PC-9 (cell line): Measurements from ENCODE around the gene MAMSTR. TPM values are rescaled to one million over a fixed set of nuclear protein-coding genes. Genes with fewer than 3 reads are reported as not detected.

ENCODE experiments used
- BruUV-seq: library from RNA; stranded (reverse); fragments of 400-500 nt; replicated peaks from 2 replicates; lab custom pipeline; 2021; lab: Mats Ljungman, UMichigan
- CTCF ChIA-PET: fragments of 300-600 bp; sonication (Branson Sonifier 250); formaldehyde crosslinking; loops from one replicate; lab custom pipeline; 2022; ENCODE audit warnings: antibody characterized with exemption; lab: Charles Lee
- POLR2A ChIA-PET: fragments of 300-600 bp; sonication (Branson Sonifier 250); formaldehyde crosslinking; loops from one replicate; lab custom pipeline; 2022; ENCODE audit warnings: antibody characterized with exemption; ENCODE audit not compliant: unreplicated experiment; lab: Charles Lee
- DNase-seq, 2 experiments: peaks; one replicate each; pipeline versions ENCODE4 v3.0.0 to v3.0.0-alpha.2; 2015 to 2022; ENCODE audit warnings: mixed read lengths in 1 of 2
- H2AFZ ChIP-seq: fragments of 200-600 bp; sonication (generic); 2 replicates; pipeline ENCODE4 v1.8.1; 2017; ENCODE audit warnings: antibody characterized with exemption
- H3F3A ChIP-seq: fragments of 200-600 bp; sonication (generic); 2 replicates; pipeline ENCODE4 v1.8.1; 2017; ENCODE audit warnings: antibody characterized with exemption, mild to moderate bottlenecking, low read depth; ENCODE audit not compliant: insufficient read depth
- H3K27ac ChIP-seq: fragments of 200-600 bp; sonication (generic); 2 replicates; pipeline ENCODE4 v1.6.1; 2016; ENCODE audit warnings: mixed run types
- H3K27me3 ChIP-seq: fragments of 200-600 bp; sonication (generic); 2 replicates; pipeline ENCODE4 v1.6.1; 2016; ENCODE audit warnings: low read depth, mixed run types; ENCODE audit not compliant: insufficient read depth
- H3K36me3 ChIP-seq: fragments of 200-600 bp; sonication (generic); 2 replicates; pipeline ENCODE4 v1.6.1; 2016; ENCODE audit warnings: low read depth, mixed run types
- H3K4me1 ChIP-seq: fragments of 200-600 bp; sonication (generic); replicated peaks from 2 replicates; pipeline ENCODE4 v1.6.1; 2016; ENCODE audit warnings: mixed run types; ENCODE audit not compliant: insufficient read depth
- H3K4me2 ChIP-seq: fragments of 200-600 bp; sonication (generic); 2 replicates; pipeline ENCODE4 v1.6.1; 2017; ENCODE audit warnings: mixed run types
- H3K4me3 ChIP-seq: fragments of 200-600 bp; sonication (generic); 2 replicates; pipeline ENCODE4 v1.6.1; 2016; ENCODE audit warnings: mixed run types
- H3K79me2 ChIP-seq: fragments of 200-600 bp; sonication (generic); 2 replicates; pipeline ENCODE4 v1.6.1; 2017; ENCODE audit warnings: low read depth, mixed run types
- H3K9me2 ChIP-seq: fragments of 200-600 bp; sonication (generic); 2 replicates; pipeline ENCODE4 v1.8.1; 2017; ENCODE audit warnings: mild to moderate bottlenecking; ENCODE audit not compliant: insufficient read depth
- H3K9me3 ChIP-seq: fragments of 200-600 bp; sonication (generic); 2 replicates; pipeline ENCODE4 v1.8.1; 2016; ENCODE audit warnings: low read depth; ENCODE audit not compliant: insufficient read depth
- H4K20me1 ChIP-seq: fragments of 200-600 bp; sonication (generic); 2 replicates; pipeline ENCODE4 v1.8.1; 2017; ENCODE audit not compliant: insufficient read depth
- EZH2 ChIP-seq: fragments of 200-600 bp; sonication (generic); IDR thresholded peaks from 2 replicates; pipeline ENCODE4 v1.8.0; 2017; ENCODE audit warnings: antibody characterized with exemption, low read depth
- intact Hi-C: fragments of 100-400 bp; cut with micrococcal nuclease; formaldehyde crosslinking; loops from one replicate; pipeline ENCODE4 v1.10.0; 2022; ENCODE audit not compliant: unreplicated experiment
- total RNA-seq: library from RNA; stranded (reverse); gene quantifications from 2 replicates; pipeline ENCODE4 v1.2.3, GENCODE V29; 2021
- TF ChIP-seq, protein P1 (sequence below): fragments of 200-600 bp; sonication (generic); conservative IDR thresholded peaks from 2 replicates; pipeline ENCODE4 v1.6.1; 2017; ENCODE audit warnings: mixed run types, antibody characterized with exemption, mild to moderate bottlenecking, moderate library complexity

The MAMSTR gene
- total RNA-seq, 1 experiment from 2014 or later: 2.6 TPM

- Histone ChIP-seq H4K20me1 (no peaks in the 10 kb centered on the region), H3K36me3 (0 out of 2 replicates have a peak, but pooled peaks cover 10% of the 10 kb centered on the region), H3K79me2 (peaks cover 19% of the 10 kb centered on the region), H3K4me3 (no peak overlapping the region), H3F3A (peaks cover 16% of the 10 kb centered on the region), H3K4me2 (peak overlapping the region; percentile 81; the same call in 1 of the 2 replicates), H3K9me2 (no peaks in the 10 kb centered on the region), H3K4me1 (peaks cover 2% of the 10 kb centered on the region), H3K27me3 (no peaks in the 10 kb centered on the region), H3K9me3 (no peaks in the 10 kb centered on the region), H3K27ac (no peak overlapping the region), H2AFZ (no peak overlapping the region)
- intact Hi-C loops: no loop called here
- no peak for DNase-seq
- TF ChIP-seq, protein P1, sequence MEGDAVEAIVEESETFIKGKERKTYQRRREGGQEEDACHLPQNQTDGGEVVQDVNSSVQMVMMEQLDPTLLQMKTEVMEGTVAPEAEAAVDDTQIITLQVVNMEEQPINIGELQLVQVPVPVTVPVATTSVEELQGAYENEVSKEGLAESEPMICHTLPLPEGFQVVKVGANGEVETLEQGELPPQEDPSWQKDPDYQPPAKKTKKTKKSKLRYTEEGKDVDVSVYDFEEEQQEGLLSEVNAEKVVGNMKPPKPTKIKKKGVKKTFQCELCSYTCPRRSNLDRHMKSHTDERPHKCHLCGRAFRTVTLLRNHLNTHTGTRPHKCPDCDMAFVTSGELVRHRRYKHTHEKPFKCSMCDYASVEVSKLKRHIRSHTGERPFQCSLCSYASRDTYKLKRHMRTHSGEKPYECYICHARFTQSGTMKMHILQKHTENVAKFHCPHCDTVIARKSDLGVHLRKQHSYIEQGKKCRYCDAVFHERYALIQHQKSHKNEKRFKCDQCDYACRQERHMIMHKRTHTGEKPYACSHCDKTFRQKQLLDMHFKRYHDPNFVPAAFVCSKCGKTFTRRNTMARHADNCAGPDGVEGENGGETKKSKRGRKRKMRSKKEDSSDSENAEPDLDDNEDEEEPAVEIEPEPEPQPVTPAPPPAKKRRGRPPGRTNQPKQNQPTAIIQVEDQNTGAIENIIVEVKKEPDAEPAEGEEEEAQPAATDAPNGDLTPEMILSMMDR: no peak
- TF ChIP-seq EZH2: no peak
- POLR2A ChIA-PET: interaction anchor here (0.7 kb wide), 1 partner anchor 273 kb away, joined by 10 read pairs; no protein-coding TSS in a partner anchor
- no TSS peak for BruUV-seq
- CTCF ChIA-PET: interaction anchor here (0.7 kb wide), 1 partner anchor 103 kb away, joined by 3 read pairs; no protein-coding TSS in a partner anchor
Observed at GRCh38 chr19:48746110-48746509, 26.6 kb upstream of the MAMSTR start.

GRCh38 chr19:48745208-48745995, 25.9 kb upstream of the MAMSTR start:
- no peaks in the 10 kb centered on the region for H3K27me3 ChIP-seq
- no TSS peak for BruUV-seq
- no peak overlapping the region for H3K4me2 ChIP-seq
- H3K4me1 ChIP-seq: no peaks in the 10 kb centered on the region; the same call in 1 of the 2 replicates
- H3K9me2 ChIP-seq: no peaks in the 10 kb centered on the region
- DNase-seq: peak; percentile 47 to 66
- H2AFZ ChIP-seq: no peak overlapping the region
- intact Hi-C loops: no loop called here
- H3K79me2 ChIP-seq: peaks cover 12% of the 10 kb centered on the region
- ChIA-PET POLR2A (interaction anchor here (0.6 kb wide), 1 partner anchor 274 kb away, joined by 3 read pairs; no protein-coding TSS in a partner anchor), CTCF (interaction anchor here (0.6 kb wide), 1 partner anchor 12 kb away, joined by 9 read pairs; no protein-coding TSS in a partner anchor)
- H3K4me3 ChIP-seq: no peak overlapping the region
- no peak overlapping the region for H3K27ac ChIP-seq
- no peaks in the 10 kb centered on the region for H4K20me1 ChIP-seq
- TF ChIP-seq EZH2: no peak
- TF ChIP-seq, protein P1: no peak
- H3F3A ChIP-seq: peaks cover 16% of the 10 kb centered on the region
- 0 out of 2 replicates have a peak, but pooled peaks cover 5% of the 10 kb centered on the region for H3K36me3 ChIP-seq
- H3K9me3 ChIP-seq: no peaks in the 10 kb centered on the region

DNA sequence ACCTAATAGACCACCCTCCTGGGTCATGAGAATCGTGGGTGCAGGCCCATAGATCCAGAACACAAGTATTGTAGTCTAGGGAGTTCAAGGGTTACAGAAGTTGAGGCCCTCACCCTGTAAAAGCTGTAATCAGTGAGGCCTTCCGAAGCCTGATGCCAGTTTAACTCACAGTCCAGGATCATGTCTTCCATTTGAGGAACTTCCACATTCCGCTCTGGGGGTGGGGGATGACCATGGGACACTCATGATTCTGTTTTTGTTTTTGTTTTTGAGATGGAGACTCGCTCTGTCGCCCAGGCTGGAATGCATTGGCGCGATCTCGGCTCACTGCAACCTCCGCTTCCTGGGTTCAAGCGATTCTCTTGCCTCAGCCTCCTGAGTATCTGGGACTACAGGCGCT, 22.6 kb upstream of the MAMSTR start:
- H3K9me3 ChIP-seq: no peaks in the 10 kb centered on the region
- no peaks in the 10 kb centered on the region for H3K36me3 ChIP-seq
- no peaks in the 10 kb centered on the region for H3K27me3 ChIP-seq
- H3K4me2 ChIP-seq: no peak overlapping the region
- CTCF ChIA-PET: no interaction called here
- H3K79me2 ChIP-seq: no peaks in the 10 kb centered on the region
- H3K4me3 ChIP-seq: no peak overlapping the region
- no peaks in the 10 kb centered on the region; the same call in 1 of the 2 replicates for H3K4me1 ChIP-seq
- H3K27ac ChIP-seq: no peak overlapping the region
- TF ChIP-seq, protein P1: no peak
- TF ChIP-seq EZH2: no peak
- no peak overlapping the region for H2AFZ ChIP-seq
- BruUV-seq: no TSS peak
- no peaks in the 10 kb centered on the region for H3K9me2 ChIP-seq
- intact Hi-C loops: no loop called here
- DNase-seq: no peak
- H4K20me1 ChIP-seq: no peaks in the 10 kb centered on the region
- POLR2A ChIA-PET: no interaction called here
- H3F3A ChIP-seq: peaks cover 24% of the 10 kb centered on the region
